A673 (cell line): Measurements from ENCODE around the gene PDE10A. TPM values are rescaled to one million over a fixed set of nuclear protein-coding genes. Genes with fewer than 3 reads are reported as not detected.

Experiments
- BruUV-seq: library from RNA; stranded (reverse); fragments of 400-500 nt; replicated peaks from 2 replicates; lab custom pipeline; 2021; lab: Mats Ljungman, UMichigan
- CTCF ChIA-PET: fragments of 300-600 bp; sonication (Branson Sonifier 250); formaldehyde crosslinking; loops from one replicate; lab custom pipeline; 2022; ENCODE audit warnings: antibody characterized with exemption; lab: Charles Lee
- POLR2A ChIA-PET: fragments of 300-600 bp; sonication (Branson Sonifier 250); formaldehyde crosslinking; loops from one replicate; lab custom pipeline; 2022; ENCODE audit warnings: antibody characterized with exemption; ENCODE audit not compliant: low non-redundant PET; lab: Charles Lee
- DNase-seq: peaks from one replicate; pipeline ENCODE4 v3.0.0-alpha.2; 2015; ENCODE audit warnings: low spot score
- H3K27ac ChIP-seq: fragments of 200-600 bp; sonication (generic); 2 replicates; pipeline ENCODE4 v1.5.1; 2016; ENCODE audit warnings: mixed run types, low read depth, mild to moderate bottlenecking, mixed read lengths, antibody characterized with exemption, low read length; ENCODE audit not compliant: poor library complexity, severe bottlenecking
- H3K27me3 ChIP-seq: fragments of 200-600 bp; sonication (generic); replicated peaks from 2 replicates; pipeline ENCODE4 v1.6.1; 2017; ENCODE audit warnings: mixed run types, low read depth, mild to moderate bottlenecking, mixed read lengths, antibody characterized with exemption, low read length; ENCODE audit not compliant: insufficient read depth, poor library complexity
- H3K36me3 ChIP-seq: fragments of 200-600 bp; sonication (generic); 2 replicates; pipeline ENCODE4 v1.6.1; 2016; ENCODE audit warnings: mixed run types, mild to moderate bottlenecking, mixed read lengths, antibody characterized with exemption, low read length; ENCODE audit not compliant: insufficient read depth, poor library complexity, severe bottlenecking
- H3K4me1 ChIP-seq: fragments of 200-600 bp; sonication (generic); 2 replicates; pipeline ENCODE4 v1.6.1; 2017; ENCODE audit warnings: mixed run types, mild to moderate bottlenecking, mixed read lengths, antibody characterized with exemption, low read length; ENCODE audit not compliant: insufficient read depth, poor library complexity, severe bottlenecking
- H3K4me3 ChIP-seq: fragments of 200-600 bp; sonication (generic); 2 replicates; pipeline ENCODE4 v1.5.1; 2016; ENCODE audit warnings: low read depth, mixed run types, mild to moderate bottlenecking, mixed read lengths, low read length; ENCODE audit not compliant: poor library complexity, severe bottlenecking
- H3K9me3 ChIP-seq: fragments of 200-600 bp; sonication (generic); 2 replicates; pipeline ENCODE4 v1.6.1; 2016; ENCODE audit warnings: mixed run types, low read depth, mild to moderate bottlenecking, mixed read lengths, antibody characterized with exemption, low read length; ENCODE audit not compliant: poor library complexity, severe bottlenecking
- CTCF ChIP-seq: fragments of 300-800, 200-600 bp; sonication (generic); conservative IDR thresholded peaks from 2 replicates; pipeline ENCODE4 v1.5.1; 2017; ENCODE audit warnings: low read depth, mild to moderate bottlenecking, antibody characterized with exemption, low read length, moderate library complexity, mixed read lengths
- EZH2 ChIP-seq: fragments of 200-600 bp; sonication (generic); IDR thresholded peaks from 2 replicates; pipeline ENCODE4 v1.6.1; 2017; ENCODE audit warnings: borderline replicate concordance, low read depth, mild to moderate bottlenecking, mixed read lengths, antibody characterized with exemption, low read length; ENCODE audit not compliant: poor library complexity, severe bottlenecking
- intact Hi-C: fragments of 100-400 bp; cut with micrococcal nuclease; formaldehyde crosslinking; loops from one replicate; pipeline ENCODE4 v1.10.0; 2022; ENCODE audit not compliant: unreplicated experiment
- total RNA-seq: library from RNA; stranded (reverse); gene quantifications from 2 replicates; pipeline ENCODE4 v1.2.3, GENCODE V29; 2021

Gene PDE10A
- total RNA-seq, 1 experiment from 2014 or later = 2.3 TPM

- no peaks in the 10 kb centered on the region for H3K9me3 ChIP-seq
- DNase-seq = peak; percentile 11
- H3K27me3 ChIP-seq = peaks cover 92% of the 10 kb centered on the region
- ChIA-PET CTCF (no interaction called here), POLR2A (no interaction called here)
- H3K4me3 ChIP-seq = peak overlapping the region; percentile 45
- no peaks in the 10 kb centered on the region for H3K36me3 ChIP-seq
- BruUV-seq = no TSS peak
- TF ChIP-seq EZH2 (peak; percentile 87), CTCF (no peak)
- no peak overlapping the region for H3K27ac ChIP-seq
- H3K4me1 ChIP-seq = no peaks in the 10 kb centered on the region
- intact Hi-C loops = no loop called here
Observed at GRCh38 chr6:165663377-165663735, 315 bp upstream of the PDE10A start.

- CTCF ChIA-PET = no interaction called here
- POLR2A ChIA-PET = no interaction called here
- Histone ChIP-seq H3K27me3 (peaks cover 93% of the 10 kb centered on the region), H3K9me3 (no peaks in the 10 kb centered on the region), H3K4me1 (no peaks in the 10 kb centered on the region), H3K27ac (no peak overlapping the region), H3K4me3 (peak overlapping the region; percentile 45), H3K36me3 (no peaks in the 10 kb centered on the region)
- TF ChIP-seq EZH2 = no peak
- TF ChIP-seq CTCF = no peak
- intact Hi-C loops = no loop called here
- BruUV-seq = no TSS peak
- DNase-seq = peak; percentile 35
Observed at GRCh38 chr6:165662041-165662748, 846 bp downstream of the PDE10A start.

- CTCF ChIA-PET = no interaction called here
- POLR2A ChIA-PET = no interaction called here
- DNase-seq = no peak
- Histone ChIP-seq H3K4me1 (no peaks in the 10 kb centered on the region), H3K27me3 (peaks cover 93% of the 10 kb centered on the region), H3K4me3 (peak overlapping the region; percentile 41), H3K9me3 (no peaks in the 10 kb centered on the region), H3K36me3 (no peaks in the 10 kb centered on the region), H3K27ac (no peak overlapping the region)
- no TSS peak for BruUV-seq
- intact Hi-C loops = no loop called here
- TF ChIP-seq EZH2 = peak; percentile 61
- TF ChIP-seq CTCF = no peak
Observed at GRCh38 chr6:165661664-165662025, 1.4 kb downstream of the PDE10A start.
